NOMO-1 (cell line): ENCODE results near the gene DNAH8.

Experiments used
- DNase-seq, 2 experiments: peaks; one replicate each; lab custom pipeline; 2025; ENCODE audit not compliant: unreplicated experiment in 2 of 2; lab: John Stamatoyannopoulos, UW

Gene DNAH8

GRCh38 chr6:38738261-38738660, 23.1 kb downstream of the DNAH8 start:
- peak in 1 of 2 experiments; percentile 6 for DNase-seq

- no peak for DNase-seq
Measured at GRCh38 chr6:38739532-38739931, 24.4 kb downstream of the DNAH8 start.

GRCh38 chr6:38749473-38749872, 34.4 kb downstream of the DNAH8 start:
- DNase-seq = no peak

- no peak for DNase-seq
Measured at GRCh38 chr6:38750968-38751615, 36.0 kb downstream of the DNAH8 start.

- DNase-seq = no peak
Measured at GRCh38 chr6:38753707-38754106, 38.6 kb downstream of the DNAH8 start.

- no peak for DNase-seq
Measured at GRCh38 chr6:38755207-38755606, 40.1 kb downstream of the DNAH8 start.

GRCh38 chr6:38755874-38756273, 40.8 kb downstream of the DNAH8 start:
- no peak for DNase-seq

GRCh38 chr6:38760097-38760496, 45.0 kb downstream of the DNAH8 start:
- DNase-seq = no peak

GRCh38 chr6:38762848-38763247, 47.7 kb downstream of the DNAH8 start:
- DNase-seq = no peak

GRCh38 chr6:38767560-38767959, 52.4 kb downstream of the DNAH8 start:
- no peak for DNase-seq

- no peak for DNase-seq
Measured at GRCh38 chr6:38773338-38773737, 58.2 kb downstream of the DNAH8 start.

GRCh38 chr6:38774929-38775707, 60.0 kb downstream of the DNAH8 start:
- DNase-seq = peak; percentile 51 to 72

GRCh38 chr6:38775870-38776269, 60.8 kb downstream of the DNAH8 start:
- DNase-seq = peak in 1 of 2 experiments; percentile 46

GRCh38 chr6:38776515-38776914, 61.4 kb downstream of the DNAH8 start:
- DNase-seq = no peak

- no peak for DNase-seq
Measured at GRCh38 chr6:38779310-38780062, 64.4 kb downstream of the DNAH8 start.

GRCh38 chr6:38782616-38783015, 67.5 kb downstream of the DNAH8 start:
- DNase-seq = no peak

- no peak for DNase-seq
Measured at GRCh38 chr6:38783443-38784228, 68.5 kb downstream of the DNAH8 start.

- DNase-seq = no peak
Measured at GRCh38 chr6:38784506-38785235, 69.6 kb downstream of the DNAH8 start.

GRCh38 chr6:38786486-38786885, 71.4 kb downstream of the DNAH8 start:
- no peak for DNase-seq

- no peak for DNase-seq
Measured at GRCh38 chr6:38789256-38789655, 74.1 kb downstream of the DNAH8 start.
